ENCODE data around the gene DIPK2B.

DIPK2B gene, protein sequence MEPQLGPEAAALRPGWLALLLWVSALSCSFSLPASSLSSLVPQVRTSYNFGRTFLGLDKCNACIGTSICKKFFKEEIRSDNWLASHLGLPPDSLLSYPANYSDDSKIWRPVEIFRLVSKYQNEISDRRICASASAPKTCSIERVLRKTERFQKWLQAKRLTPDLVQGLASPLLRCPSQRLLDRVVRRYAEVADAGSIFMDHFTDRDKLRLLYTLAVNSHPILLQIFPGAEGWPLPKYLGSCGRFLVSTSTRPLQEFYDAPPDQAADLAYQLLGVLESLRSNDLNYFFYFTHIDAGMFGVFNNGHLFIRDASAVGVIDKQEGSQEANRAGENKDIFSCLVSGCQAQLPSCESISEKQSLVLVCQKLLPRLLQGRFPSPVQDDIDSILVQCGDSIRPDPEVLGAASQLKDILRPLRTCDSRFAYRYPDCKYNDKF

DNA sequence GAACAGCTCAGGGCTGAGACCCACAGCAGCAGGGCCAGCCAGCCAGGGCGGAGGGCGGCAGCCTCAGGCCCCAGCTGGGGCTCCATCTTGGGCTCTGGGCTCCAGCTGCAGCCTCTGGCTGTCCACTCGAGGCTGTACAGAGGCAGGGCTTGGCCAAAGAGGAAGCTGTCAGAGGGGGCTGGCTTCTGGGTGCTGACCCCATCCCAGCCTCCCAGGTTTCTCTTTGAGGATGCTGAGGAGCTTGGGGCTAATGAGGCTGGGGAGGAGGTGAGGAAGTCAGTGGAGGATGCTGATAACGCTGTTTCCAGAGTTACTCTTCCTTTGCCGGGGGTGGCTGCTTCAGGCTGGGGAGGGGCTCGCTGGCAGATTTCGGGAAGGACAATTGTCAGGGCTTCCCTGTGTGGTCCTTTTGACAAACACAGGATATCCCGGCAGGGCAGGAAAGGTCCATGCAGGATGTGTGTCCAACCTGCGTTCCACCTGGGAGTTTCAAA lies at the start of gene DIPK2B:
TSS of gene DIPK2B (minus strand) at position 136 of the 494 bp plus-strand sequence. CDS start at position 86, 50 bp downstream.
- DNase-seq (ENCODE audit: low read depth, low spot score), result no peak

DNA sequence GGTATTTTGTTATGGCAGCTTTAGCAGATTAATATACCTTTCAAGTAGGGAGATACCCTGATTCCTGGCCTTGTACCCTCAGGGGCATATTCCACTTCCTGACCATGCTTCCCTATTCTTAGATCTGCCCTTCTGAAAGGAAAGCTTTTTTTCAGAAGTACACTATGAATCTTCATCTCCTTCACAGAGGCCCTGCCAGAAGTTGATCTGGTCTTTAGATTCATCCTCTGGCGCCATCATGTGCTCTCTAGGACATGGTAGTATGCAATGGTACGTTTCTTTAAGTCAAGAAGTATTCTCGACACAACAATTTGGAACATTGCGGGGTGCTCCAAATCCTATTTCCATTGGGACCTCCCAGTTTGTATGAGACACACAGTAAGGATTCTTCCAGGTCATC lies 39.6 kb upstream of the DIPK2B start:
- no peak for DNase-seq (ENCODE audit: low read depth, low spot score)

DNA sequence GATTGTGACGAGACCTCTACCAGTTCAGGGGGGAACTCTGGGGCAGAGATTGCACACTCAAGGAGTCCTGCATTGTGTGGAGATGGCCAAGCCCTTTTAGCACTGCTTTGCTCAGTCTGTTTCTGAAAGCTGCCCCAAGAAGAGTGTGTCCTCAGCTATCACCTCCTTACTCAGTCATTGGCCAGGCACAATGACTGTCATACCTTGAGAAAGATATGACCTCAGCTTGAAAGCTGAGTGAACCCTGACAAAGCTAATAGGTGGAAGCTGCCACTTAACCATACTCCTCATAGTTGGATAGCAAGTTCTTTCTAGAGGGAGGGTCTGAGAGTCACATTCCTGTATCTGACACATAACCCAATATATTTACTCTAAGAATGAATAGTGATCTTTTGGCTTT lies 37.8 kb upstream of the DIPK2B start:
- DNase-seq (ENCODE audit: low read depth, low spot score), result no peak

DNA sequence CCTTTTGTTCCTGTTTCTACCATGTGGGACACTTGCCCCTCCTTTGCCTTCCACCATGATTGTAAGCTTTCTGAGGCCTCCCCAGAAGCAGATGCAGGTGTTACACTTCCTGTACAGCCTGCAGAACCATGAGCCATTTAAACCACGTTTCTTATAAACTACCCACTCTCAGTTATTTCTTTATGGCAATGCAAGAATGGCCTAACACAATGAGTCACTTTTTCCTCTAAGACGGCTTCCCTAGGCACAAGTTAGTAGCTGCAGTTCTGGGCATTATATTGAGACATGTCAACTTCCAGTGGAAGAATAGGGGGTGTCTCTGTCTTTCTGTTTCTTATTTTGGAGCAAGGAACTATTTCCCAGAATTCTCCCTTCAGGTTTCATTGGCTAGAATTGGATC lies 32.9 kb upstream of the DIPK2B start:
- DNase-seq (ENCODE audit: low read depth, low spot score), result no peak

DNA sequence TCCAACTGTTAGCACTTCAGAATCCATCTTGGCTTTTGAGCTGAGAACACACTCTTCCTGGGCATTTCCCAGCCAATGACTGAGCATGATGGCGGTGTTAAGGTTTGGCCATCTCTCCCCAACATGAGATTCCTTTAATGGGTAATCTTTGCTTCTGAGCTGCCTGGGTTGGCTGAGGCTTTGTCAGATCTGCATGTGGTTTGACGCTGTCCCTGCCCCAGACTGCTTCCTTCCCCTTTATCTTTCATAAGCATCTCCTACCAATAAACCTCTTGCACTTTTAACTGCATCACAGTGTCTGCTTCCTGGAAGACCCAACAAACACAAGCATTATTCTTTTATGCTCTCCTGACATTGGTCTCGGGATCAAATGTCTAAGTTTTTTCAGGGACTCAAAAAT lies 31.5 kb upstream of the DIPK2B start:
- DNase-seq (ENCODE audit: low read depth, low spot score), result no peak

DNA sequence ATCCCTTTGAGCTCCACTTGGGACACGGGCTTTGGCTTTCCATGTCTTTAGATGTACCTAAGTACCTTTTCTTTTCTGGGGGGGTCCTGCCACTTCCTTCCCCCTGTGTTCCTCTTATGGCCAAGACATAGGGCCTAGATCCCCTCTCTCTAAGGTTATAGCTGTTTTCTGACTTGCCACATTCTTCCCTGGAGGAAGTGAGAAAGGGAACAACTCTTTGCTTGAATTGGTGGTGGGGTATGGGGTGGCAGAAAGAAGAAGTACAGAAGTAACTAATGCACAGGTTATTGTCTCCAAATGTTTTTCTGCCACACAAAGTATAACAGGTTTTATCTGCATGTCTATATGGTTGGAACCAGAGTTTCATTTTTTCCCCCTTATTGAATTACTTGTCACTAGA lies 29.7 kb upstream of the DIPK2B start:
- DNase-seq (ENCODE audit: low read depth, low spot score), result no peak

DNA sequence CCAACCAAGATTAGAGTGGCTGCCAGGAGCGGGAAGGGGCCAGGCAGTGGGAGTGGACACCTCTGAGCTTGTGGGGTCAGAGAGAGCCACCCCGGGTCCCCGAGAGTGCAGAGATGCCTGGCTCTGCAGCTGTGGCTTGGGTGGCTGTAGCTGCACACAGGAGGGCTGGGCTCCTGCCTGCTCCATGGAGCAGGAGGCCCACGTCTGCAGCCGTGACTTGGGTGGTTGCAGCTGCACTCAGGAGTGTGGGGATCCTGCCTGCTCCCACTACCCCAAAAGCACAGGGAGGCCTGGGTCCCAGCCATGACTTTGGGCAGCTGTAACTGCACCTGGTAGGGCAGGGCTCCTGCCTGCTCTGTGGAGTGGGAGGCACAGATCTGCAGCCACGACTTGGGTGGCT lies 28.7 kb upstream of the DIPK2B start:
- DNase-seq (ENCODE audit: low read depth, low spot score), result no peak

DNA sequence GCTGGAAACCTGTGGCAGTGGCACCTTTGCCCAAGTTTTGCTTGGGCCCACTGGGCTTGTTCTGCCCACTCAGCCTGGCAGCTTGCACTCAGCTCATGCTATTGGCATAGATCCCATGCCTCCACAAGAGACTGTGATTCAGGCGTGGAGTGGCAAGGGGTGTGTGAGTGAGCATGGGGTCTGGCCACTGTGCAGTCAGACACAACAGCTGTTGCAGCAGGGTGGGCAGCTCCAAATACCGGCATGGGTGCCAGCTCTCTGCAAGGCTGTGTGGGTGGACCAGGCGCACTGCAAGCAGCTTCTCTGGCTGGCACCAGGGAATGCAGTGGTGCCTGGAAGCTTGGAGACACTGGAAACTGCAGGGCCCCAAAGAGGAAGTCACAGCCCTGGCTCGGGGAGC lies 27.4 kb upstream of the DIPK2B start:
- no peak for DNase-seq (ENCODE audit: low read depth, low spot score)

DNA sequence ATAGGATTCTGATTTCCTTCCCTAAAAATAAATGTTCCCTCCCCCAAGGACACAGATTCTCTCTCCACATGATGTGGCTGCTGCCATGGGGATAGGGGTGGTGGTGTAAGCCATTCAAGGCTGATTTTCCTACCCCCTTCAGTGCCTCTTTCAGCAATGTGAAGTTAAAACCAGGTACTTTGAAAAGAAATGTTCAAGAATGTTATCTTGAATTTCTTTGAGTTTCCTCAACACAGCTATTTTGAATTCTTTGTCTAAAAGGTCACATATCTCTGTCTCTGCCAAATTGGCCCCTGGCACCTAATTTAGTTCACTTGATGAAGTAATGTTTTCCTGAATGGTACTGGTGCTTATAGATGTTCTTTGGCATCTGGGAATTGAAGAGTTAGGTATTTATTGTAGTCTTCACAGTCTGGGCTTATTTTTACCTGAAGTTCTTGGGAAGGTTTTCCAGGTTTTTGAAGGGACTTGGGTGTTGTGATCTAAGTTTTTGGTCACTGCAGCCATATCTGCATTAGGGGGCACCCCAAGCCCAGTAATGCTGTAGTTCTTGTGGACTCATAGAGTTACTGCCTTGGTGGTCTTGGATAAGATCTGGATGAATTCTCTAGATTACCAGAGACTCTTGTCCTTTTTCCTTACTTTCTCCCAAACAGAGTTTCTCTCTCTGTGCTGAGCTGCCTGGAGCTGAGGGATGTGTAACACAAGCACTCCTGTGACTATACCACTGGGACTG lies 7.6 kb upstream of the DIPK2B start:
- DNase-seq (ENCODE audit: low read depth, low spot score), result peak; percentile 9

DNA sequence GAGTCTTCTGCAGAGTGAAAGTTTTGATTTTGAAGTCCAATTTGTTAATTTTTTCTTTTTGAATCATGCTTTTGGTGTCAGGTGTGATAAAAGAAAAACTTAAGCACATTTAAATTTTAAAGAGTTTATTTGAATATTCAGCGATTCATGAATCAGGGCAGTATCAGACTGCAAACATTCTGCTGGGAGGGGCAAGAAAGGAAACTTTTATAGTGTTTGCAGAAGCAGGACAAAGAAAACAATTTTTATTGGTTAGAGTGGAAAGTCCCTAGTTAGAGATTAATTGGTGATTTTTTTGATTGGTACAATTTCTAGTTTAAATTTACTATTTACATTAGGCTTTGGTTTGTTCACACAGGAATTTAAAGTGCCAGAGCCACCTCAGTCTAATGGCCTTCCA lies 1.5 kb upstream of the DIPK2B start:
- no peak for DNase-seq (ENCODE audit: low read depth, low spot score)

DNA sequence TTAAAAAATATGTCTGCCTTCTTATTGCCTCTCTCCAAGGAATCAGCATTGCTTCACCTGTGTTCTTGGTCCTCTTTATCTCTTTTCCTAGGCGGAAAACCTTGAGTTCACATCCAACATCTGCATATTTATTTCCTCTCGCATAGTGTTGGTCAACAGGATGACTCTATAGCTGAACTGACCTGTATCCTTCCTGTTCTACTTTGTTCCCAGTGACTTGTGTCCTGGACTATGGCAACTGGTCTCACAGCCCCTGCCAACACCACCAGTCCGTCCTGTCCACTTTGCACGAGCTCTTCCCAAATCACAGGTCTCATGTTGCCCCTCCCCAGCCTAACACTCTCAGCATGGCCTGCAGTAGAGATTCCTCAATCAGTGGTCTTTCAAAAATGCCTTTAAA lies 2.0 kb downstream of the DIPK2B start:
- DNase-seq (ENCODE audit: low read depth, low spot score), result no peak

DNA sequence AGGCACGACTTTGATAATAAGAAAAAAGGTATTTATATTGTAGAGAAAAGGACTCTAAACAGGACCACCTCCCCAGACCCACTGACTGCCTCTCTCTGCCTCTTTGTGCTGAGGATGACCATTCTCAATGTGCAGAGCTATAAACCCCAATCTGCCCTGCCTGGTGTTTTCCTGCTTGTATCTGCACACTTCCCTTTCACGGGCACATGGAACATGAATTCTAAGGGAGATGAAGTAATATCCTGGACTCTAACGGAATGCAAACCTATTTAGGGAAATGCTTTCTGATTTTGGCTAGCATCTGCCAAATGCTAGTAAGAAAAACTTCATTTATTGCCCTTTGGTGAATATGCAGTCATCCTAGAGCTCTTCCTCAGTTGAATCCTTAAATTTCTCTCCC lies 2.4 kb downstream of the DIPK2B start:
- no peak for DNase-seq (ENCODE audit: low read depth, low spot score)

DNA sequence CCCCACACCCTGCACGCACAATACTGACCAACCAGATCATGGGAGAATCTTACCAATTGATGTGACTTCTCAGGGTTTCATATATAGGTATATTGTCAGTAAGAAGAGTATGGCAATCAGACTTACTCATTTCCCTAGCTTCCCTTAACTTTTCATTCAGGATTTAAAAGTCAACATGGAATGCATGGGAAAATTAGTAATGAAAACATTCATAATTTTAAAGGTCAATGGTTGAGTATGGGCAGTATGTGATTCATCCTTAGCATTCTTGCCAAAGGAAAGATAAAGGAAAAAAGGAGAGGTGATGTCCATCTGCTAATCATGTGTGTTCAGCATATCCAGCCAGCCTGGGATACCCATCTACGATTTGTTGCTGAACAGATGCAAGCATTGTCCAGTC lies 4.0 kb downstream of the DIPK2B start:
- no peak for DNase-seq (ENCODE audit: low read depth, low spot score)

DNA sequence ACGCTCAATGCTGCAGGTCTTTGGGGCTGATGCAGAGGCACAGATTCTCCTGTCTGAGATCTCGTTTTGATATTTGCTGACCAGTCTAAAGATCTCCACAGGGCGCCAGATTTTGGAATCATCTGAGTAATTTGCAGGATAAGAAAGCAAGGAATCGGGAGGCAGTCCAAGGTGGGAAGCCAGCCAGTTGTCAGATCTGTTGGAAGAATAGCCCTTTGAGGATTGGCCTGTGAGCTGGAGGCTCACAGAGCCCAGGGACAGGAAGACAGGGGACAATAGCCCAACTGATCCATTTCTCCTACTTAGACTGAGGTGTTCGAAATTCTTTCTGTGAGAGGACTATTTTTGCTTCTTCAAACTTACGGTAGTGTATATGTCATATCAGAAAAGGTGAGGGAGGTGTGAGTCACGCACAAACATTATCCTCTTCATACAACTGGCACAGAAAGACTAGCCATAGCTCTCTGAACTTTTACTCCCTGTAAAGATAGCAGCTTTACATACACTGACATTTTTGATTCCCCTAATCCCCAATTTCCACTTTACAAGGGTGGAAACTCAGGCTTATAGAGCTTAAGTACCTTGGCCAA lies 8.8 kb downstream of the DIPK2B start:
- peak; percentile 8 for DNase-seq (ENCODE audit: low read depth, low spot score)

DNA sequence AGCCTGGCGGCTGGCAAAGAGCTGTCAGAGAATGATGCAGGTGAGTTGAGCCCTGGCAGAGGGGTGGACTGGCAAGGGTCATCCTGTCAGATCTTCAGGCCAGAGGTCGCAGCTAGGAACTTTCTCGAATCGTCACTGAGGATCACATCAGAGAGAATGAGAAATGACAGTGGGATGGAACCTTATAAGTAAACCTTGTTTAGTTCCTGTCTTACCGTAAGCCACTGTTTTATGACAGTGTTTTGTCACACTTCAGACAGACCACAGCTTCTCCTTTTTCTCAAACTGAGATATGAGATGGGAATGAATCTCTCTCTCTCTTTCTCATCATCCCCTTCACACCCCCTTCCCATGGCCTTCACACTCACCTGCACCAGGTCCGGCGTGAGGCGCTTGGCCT lies 9.3 kb downstream of the DIPK2B start:
- DNase-seq (ENCODE audit: low read depth, low spot score), result no peak

DNA sequence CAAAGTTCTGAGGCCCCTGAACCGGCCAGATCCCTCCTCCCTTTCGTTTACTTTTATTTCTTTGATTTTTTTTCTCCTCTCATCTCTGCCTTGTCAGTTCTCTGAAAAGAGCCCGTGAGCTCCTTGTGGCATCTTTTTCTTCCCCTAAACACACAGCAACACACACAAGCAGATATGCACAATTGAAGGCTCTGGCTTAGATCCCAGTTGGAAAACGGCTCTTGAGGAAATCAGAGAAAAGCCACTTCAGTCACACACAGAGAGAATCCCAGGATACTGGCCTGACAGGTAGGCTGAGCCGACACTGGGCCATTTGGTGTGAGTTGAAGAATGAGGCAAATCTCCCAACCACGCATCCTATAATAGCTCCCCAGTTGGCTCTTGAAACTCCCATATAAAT lies 12.9 kb downstream of the DIPK2B start:
- no peak for DNase-seq (ENCODE audit: low read depth, low spot score)

DNA sequence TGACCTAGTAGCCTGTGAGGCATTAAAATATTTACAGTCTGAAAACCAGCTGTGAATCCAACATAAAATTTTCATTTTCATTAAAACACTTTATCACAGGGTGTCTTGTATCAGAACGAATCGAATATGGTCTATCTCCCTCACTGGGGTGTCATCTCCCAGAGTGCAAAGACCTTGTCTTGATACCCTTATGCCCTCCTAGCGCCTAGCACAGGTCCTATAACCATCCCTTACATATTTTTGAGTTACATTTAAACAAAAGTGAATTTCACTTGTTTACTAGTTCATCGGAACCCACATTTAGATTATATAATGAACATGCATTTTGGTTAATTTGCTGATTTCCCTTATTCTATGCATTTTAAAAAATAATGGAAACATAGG lies 14.0 kb downstream of the DIPK2B start:
- DNase-seq (ENCODE audit: low read depth, low spot score), result no peak

DNA sequence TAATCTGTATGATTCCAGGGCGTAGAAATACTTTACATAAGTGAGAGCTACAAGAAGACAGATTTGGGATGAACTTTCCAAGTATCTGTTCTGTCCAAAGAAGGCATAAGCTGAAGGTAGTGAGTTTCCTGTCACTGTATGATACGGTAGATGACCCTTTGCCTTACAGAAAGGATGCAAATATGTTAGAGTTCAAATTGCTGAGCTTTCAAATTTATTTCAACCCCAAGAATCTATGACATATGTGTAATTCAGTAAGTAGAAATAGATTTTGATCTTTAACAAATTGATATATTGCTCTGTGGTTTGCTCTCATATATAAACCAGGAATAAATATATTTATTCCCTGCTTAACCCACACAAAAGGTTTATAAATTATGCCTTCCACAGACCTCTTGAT lies 16.5 kb downstream of the DIPK2B start:
- DNase-seq (ENCODE audit: low read depth, low spot score), result no peak

DNA sequence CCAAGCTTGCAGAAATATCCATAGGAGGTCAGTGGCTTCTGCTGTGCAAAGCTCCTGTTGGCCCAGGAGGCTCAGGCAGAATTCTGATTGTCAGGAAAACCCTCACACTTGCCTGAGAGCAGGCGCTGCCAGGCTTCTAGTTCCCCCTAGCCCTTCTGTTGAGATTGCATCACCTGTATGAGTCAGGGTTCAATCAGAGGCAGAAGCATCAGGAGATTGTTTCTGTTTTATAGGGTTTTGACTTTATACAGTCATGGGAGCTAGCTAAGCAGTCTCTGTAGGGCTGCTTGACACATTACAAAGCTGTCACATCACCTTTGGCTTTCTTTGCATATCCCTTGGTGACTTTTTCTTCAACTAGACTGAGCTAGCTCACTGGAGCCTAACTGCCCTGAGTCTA lies 27.8 kb downstream of the DIPK2B start:
- peak; percentile 23 for DNase-seq (ENCODE audit: low read depth, low spot score)

DNA sequence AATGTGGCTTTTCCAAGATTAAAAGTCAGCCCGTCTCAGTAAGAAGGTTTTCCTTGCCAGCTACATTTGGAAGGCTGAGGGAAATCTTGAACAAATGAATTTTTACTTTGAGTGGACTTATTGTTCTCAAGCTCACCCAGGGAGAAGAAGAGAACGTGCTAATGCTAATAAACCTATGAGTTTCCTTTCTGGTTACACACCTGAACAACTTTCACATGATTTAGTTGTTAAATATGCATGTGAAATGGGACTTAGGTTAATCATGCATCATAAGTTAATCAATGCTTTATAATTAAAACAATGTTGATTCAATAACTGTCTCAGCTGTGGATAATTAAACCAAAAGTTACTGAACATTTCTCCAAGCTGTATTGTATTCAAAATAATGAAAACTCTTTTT lies 33.9 kb downstream of the DIPK2B start:
- no peak for DNase-seq (ENCODE audit: low read depth, low spot score)

DNA sequence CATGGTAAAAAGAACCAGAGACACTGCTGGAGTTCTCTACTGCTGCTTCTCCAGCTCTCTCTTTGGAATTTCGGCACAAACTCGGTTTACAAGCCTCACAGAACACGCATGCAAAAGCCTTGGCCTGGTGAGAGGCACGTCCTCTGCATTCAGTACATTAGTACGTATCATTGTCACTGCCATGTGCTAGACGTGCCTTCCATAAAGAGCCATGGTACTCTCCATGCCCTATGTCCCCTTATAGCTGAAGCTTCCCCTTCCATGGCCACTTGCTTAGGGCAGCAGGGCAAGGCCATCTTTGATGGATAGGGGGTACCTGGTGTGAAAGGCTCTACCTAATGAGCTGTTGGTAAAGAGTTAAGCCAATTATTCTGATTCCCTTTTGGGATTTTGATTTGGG lies 35.0 kb downstream of the DIPK2B start:
- no peak for DNase-seq (ENCODE audit: low read depth, low spot score)

DNA sequence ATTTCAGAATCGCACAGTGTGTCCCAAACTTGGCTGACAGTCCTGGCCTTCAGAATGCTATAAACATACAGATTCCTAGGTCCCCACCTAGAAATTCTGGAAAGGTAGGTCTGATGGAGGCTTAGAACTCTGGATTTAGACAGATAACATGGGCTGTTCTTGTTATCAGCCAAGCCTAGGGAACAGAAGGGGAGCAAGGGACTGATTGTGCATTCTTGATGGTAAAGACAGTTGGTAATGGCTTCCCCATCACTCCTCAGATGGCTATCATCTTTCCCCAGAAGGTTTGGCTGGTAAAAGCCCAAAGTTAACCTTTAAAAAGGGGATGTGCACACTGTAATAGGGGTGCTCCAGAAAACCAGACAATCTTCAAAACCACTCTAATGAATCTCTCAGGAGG lies 35.7 kb downstream of the DIPK2B start:
- no peak for DNase-seq (ENCODE audit: low read depth, low spot score)

All from astrocyte of the hippocampus (primary cell).